Measurements from ENCODE around the gene RABL3.

- TF ChIP-seq POLR2AphosphoS5 (IDR thresholded peaks at IDR 0.05; ENCODE audit: low read depth, low read length): no peak
- no peak for TF ChIP-seq GABPA (IDR thresholded peaks at IDR 0.05; ENCODE audit: low read depth)
- TF ChIP-seq FOXJ3 (CRISPR knock-in tag; IDR thresholded peaks at IDR 0.05): no peak
- no peak for TF ChIP-seq CTCF (IDR thresholded peaks at IDR 0.05)
- TF ChIP-seq FOSL2 (IDR thresholded peaks at IDR 0.05; ENCODE audit: borderline replicate concordance, low read depth): no peak
- no peak for TF ChIP-seq RCOR1 (IDR thresholded peaks at IDR 0.05; ENCODE audit: low read length)
- TF ChIP-seq EZH2phosphoT487 (IDR thresholded peaks at IDR 0.05; ENCODE audit: borderline replicate concordance, low read depth): no peak
- TF ChIP-seq USF2 (IDR thresholded peaks at IDR 0.05; ENCODE audit: borderline replicate concordance, low read depth, low read length): no peak
- TF ChIP-seq PBX3 (IDR thresholded peaks at IDR 0.05): no peak
- TF ChIP-seq MEF2A (IDR thresholded peaks at IDR 0.05; ENCODE audit: borderline replicate concordance, low read depth): no peak
- TF ChIP-seq NFIC (IDR thresholded peaks at IDR 0.05; ENCODE audit: borderline replicate concordance): no peak
- no peak for TF ChIP-seq GATA2 (CRISPR knock-in tag; IDR thresholded peaks at IDR 0.05)
Measured at GRCh38 chr3:120769436-120769835, 27.1 kb upstream of the RABL3 start.
